ENCODE results near the gene RNF182.

- TF ChIP-seq CTCF (IDR thresholded peaks at IDR 0.05; ENCODE audit: insufficient read depth, low read length) (no peak), SPI1 (IDR thresholded peaks at IDR 0.05; ENCODE audit: borderline replicate concordance, low read depth) (no peak), GABPA (IDR thresholded peaks at IDR 0.05; ENCODE audit: low read depth) (no peak), REST (IDR thresholded peaks at IDR 0.05; ENCODE audit: insufficient replicate concordance, low read depth) (no peak)
Measured at GRCh38 chr6:13920552-13920951, 4.2 kb upstream of the RNF182 start.
